Measurements from ENCODE around the gene A2ML1. TPM values are rescaled to one million over a fixed set of nuclear protein-coding genes. Genes with fewer than 3 reads are reported as not detected.
"Not testable (repeated sequence)": the region's sequence is repeated elsewhere in the genome, so short reads cannot be mapped to it uniquely, and the experiment has no call there.

The A2ML1 gene
- total and polyA plus RNA-seq, 7 donors: 0.09 to 0.28 (median 0.11) TPM; not detected in 4

DNA sequence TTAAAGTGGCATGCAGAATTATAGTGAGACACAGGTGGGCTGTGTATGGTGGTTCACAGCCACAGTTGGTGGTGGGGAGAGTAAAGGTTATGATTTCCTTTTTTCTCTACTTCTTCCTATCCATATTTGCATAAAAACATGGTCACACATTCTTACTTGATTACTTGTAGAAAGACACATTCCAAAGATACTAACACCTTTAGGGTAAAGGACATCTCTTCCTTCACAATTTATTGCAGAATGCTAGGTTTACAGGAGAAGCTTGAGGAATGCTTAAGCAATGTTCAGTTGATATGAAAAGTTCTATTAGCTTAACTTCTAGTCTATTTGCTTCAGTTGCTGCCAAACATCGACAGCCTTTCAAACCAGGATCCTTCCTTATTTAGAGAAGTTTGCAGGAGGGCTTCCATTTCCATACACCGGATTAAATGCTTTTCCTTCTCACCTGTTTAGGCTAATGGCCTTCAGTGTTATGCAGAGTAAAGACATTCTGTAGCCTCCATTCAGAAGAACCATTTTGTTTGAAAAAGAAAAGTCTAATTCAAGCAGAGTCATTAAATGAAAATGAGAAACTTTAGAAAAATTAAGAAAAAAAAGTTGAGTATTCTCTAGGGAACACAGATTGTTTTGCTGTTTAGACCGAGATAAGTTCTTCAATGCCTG, 89.3 kb downstream of the A2ML1 start:
- ATAC-seq: no peak
- Histone ChIP-seq H3K36me3 (ENCODE audit: insufficient read depth in 1 of 2, low read depth in 1 of 2) (no peaks in the 10 kb centered on the region), H3K4me1 (peaks cover 12% of the 10 kb centered on the region), H3K4me3 (no peak overlapping the region), H3K27ac (no peak overlapping the region), H3K9me3 (no peaks in the 10 kb centered on the region), H3K27me3 (ENCODE audit: insufficient read depth in 3 of 3, low read length in 2 of 3) (no peaks in the 10 kb centered on the region)
- 62 to 69% (median 63%) methylated on average over 3 of the region's 3 CpGs for WGBS, 3 donors
- TF ChIP-seq, protein P1, sequence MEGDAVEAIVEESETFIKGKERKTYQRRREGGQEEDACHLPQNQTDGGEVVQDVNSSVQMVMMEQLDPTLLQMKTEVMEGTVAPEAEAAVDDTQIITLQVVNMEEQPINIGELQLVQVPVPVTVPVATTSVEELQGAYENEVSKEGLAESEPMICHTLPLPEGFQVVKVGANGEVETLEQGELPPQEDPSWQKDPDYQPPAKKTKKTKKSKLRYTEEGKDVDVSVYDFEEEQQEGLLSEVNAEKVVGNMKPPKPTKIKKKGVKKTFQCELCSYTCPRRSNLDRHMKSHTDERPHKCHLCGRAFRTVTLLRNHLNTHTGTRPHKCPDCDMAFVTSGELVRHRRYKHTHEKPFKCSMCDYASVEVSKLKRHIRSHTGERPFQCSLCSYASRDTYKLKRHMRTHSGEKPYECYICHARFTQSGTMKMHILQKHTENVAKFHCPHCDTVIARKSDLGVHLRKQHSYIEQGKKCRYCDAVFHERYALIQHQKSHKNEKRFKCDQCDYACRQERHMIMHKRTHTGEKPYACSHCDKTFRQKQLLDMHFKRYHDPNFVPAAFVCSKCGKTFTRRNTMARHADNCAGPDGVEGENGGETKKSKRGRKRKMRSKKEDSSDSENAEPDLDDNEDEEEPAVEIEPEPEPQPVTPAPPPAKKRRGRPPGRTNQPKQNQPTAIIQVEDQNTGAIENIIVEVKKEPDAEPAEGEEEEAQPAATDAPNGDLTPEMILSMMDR (IDR thresholded peaks at IDR 0.05): no peak
- no peak for DNase-seq
- intact Hi-C loops (cut with DNase I): loop anchor here in 1 of 2 donors (5.0 to 10.0 kb wide), 2 partner anchors 36 to 133 kb away; partner anchors contain the start of gene M6PR

- Histone ChIP-seq H3K27ac (no peak overlapping the region), H3K36me3 (ENCODE audit: insufficient read depth in 1 of 2, low read depth in 1 of 2) (peaks cover 0 to 2% of the 10 kb centered on the region in 2 donors), H3K4me1 (peaks cover 12% of the 10 kb centered on the region), H3K4me3 (peak overlapping the region; percentile 84), H3K27me3 (ENCODE audit: insufficient read depth in 3 of 3, low read length in 2 of 3) (no peaks in the 10 kb centered on the region), H3K9me3 (no peaks in the 10 kb centered on the region)
- TF ChIP-seq, protein P1 (IDR thresholded peaks at IDR 0.05): no peak
- intact Hi-C loops (cut with DNase I): loop anchor here in 1 of 2 donors (5.0 to 10.0 kb wide), 2 partner anchors 34 to 132 kb away; partner anchors contain the start of gene M6PR
- DNase-seq (no peak), ATAC-seq (peak in 1 of 4 donors; percentile 43)
- 43 to 46% (median 46%) methylated on average over 9 of the region's 9 CpGs for WGBS, 3 donors
Measured at GRCh38 chr12:8912914-8913313, 90.5 kb downstream of the A2ML1 start.

DNA sequence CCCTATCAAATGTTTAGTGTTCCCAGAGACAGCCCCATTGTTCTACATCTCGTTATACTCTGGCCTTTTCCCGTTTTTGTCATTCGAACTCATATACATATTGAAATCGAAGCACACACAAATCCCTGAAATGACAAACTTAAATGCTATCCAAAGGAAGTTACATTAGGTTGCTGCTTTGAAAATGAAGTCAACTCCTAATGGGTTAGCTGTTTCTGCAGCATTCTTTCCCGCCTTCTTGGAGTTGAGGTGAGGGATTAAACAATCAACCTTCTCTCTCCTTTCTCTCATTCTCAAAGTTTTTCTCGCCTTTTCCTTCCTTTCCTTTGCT, 91.2 kb downstream of the A2ML1 start:
- DNase-seq (no peak), ATAC-seq (no peak)
- Histone ChIP-seq H3K4me3 (peak overlapping the region; percentile 84), H3K4me1 (peaks cover 12% of the 10 kb centered on the region), H3K27me3 (ENCODE audit: insufficient read depth in 3 of 3, low read length in 2 of 3) (no peaks in the 10 kb centered on the region), H3K27ac (peak overlapping the region; percentile 63), H3K36me3 (ENCODE audit: insufficient read depth in 1 of 2, low read depth in 1 of 2) (peaks cover 0 to 9% of the 10 kb centered on the region in 2 donors), H3K9me3 (no peaks in the 10 kb centered on the region)
- WGBS, 3 donors: 11 to 14% (median 12%) methylated on average over 6 of the region's 6 CpGs
- TF ChIP-seq, protein P1 (IDR thresholded peaks at IDR 0.05): no peak
- intact Hi-C loops (cut with DNase I): loop anchor here in 1 of 2 donors (5.0 to 10.0 kb wide), 2 partner anchors 34 to 131 kb away; partner anchors contain the start of gene M6PR

- H3K9me3 ChIP-seq; H3K27me3 ChIP-seq (ENCODE audit: insufficient read depth in 3 of 3, low read length in 2 of 3): not testable (repeated sequence)
- TF ChIP-seq, protein P1 (IDR thresholded peaks at IDR 0.05): peak; percentile 24
- peaks cover 0 to 12% of the 10 kb centered on the region in 2 donors for H3K36me3 ChIP-seq (ENCODE audit: insufficient read depth in 1 of 2, low read depth in 1 of 2)
- intact Hi-C loops (cut with DNase I): loop anchor here in 1 of 2 donors (5.0 to 10.0 kb wide), 2 partner anchors 33 to 131 kb away; partner anchors contain the start of gene M6PR
- DNase-seq (peak; percentile 85 to 88), ATAC-seq (peak; percentile 75 to 88 (median 80))
- peaks cover 12% of the 10 kb centered on the region for H3K4me1 ChIP-seq
- H3K27ac ChIP-seq: peak within 1 kb of the TSS; percentile 63
- peak within 1 kb of the TSS; percentile 84 for H3K4me3 ChIP-seq
- WGBS, 3 donors: 0 to 1% (median 0%) methylated on average over 9 to 35 of the region's 57 CpGs
Measured at GRCh38 chr12:8914033-8914715, 91.8 kb downstream of the A2ML1 start, which contains the start of gene PHC1. TSS of gene PHC1 (plus strand) at chr12:8914509. CDS start at chr12:8917678, 3,169 bp downstream.
